ENCODE measurements around the gene CDC123. TPM values are rescaled to one million over a fixed set of nuclear protein-coding genes. Genes with fewer than 3 reads are reported as not detected.

The CDC123 gene
- total RNA-seq, 4 donors from 2014 or later = 47.8 to 80.8 (median 53.6) TPM

- Histone ChIP-seq H3K27ac (no peak overlapping the region), H3K36me3 (peaks cover 0 to 14% (median 5%) of the 10 kb centered on the region in 4 donors), H3K9me3 (no peaks in the 10 kb centered on the region), H3K4me1 (peaks cover 13 to 32% (median 21%) of the 10 kb centered on the region in 4 donors), H3K27me3 (no peaks in the 10 kb centered on the region), H3K4me3 (no peak overlapping the region)
- intact Hi-C loops (cut with DNase I; ENCODE audit: low total_unique reads) (no loop called here), in situ Hi-C loops (cut with MboI; ENCODE audit: low pct_ligation_motif_present in 1 of 4, low pct_unique_long_range_greater_than_20kb in 1 of 4, low sequenced_read_pairs in 3 of 4) (no loop called here)
- 60 to 87% methylated on average over 1 to 2 of the region's 2 CpGs for WGBS, 2 donors (ENCODE audit: low coverage in 1 of 2)
- DNase-seq = no peak
- TF ChIP-seq CTCF (IDR thresholded peaks at IDR 0.05) (no peak), POLR2AphosphoS5 (IDR thresholded peaks at IDR 0.05) (no peak)
These were observed 2.2 kb downstream of the CDC123 start for GRCh38 chr10:12198156-12198555.

- no peak overlapping the region for H3K4me3 ChIP-seq
- no peak overlapping the region for H3K27ac ChIP-seq
- intact Hi-C loops (cut with DNase I; ENCODE audit: low total_unique reads) (no loop called here), in situ Hi-C loops (cut with MboI; ENCODE audit: low pct_ligation_motif_present in 1 of 4, low pct_unique_long_range_greater_than_20kb in 1 of 4, low sequenced_read_pairs in 3 of 4) (no loop called here)
- no peak for DNase-seq
- TF ChIP-seq POLR2A (IDR thresholded peaks at IDR 0.05) = no peak
- TF ChIP-seq CTCF (IDR thresholded peaks at IDR 0.05) = no peak
- no peak for TF ChIP-seq EP300 (IDR thresholded peaks at IDR 0.05; ENCODE audit: low read depth)
- TF ChIP-seq POLR2AphosphoS5 (IDR thresholded peaks at IDR 0.05) = no peak
- H3K27me3 ChIP-seq = no peaks in the 10 kb centered on the region
- 91 to 100% methylated on average over 5 of the region's 5 CpGs for WGBS, 2 donors (ENCODE audit: low coverage in 1 of 2)
- peaks cover 5 to 16% (median 9%) of the 10 kb centered on the region in 4 donors for H3K4me1 ChIP-seq
- peaks cover 0 to 17% (median 5%) of the 10 kb centered on the region in 4 donors for H3K36me3 ChIP-seq
- no peaks in the 10 kb centered on the region for H3K9me3 ChIP-seq
These were observed 4.9 kb downstream of the CDC123 start for GRCh38 chr10:12200850-12201249.

GRCh38 chr10:12201543-12201942 lies 5.6 kb downstream of the CDC123 start:
- H3K4me3 ChIP-seq = no peak overlapping the region
- peaks cover 5 to 16% (median 9%) of the 10 kb centered on the region in 4 donors for H3K4me1 ChIP-seq
- H3K36me3 ChIP-seq = peaks cover 0 to 17% (median 5%) of the 10 kb centered on the region in 4 donors
- intact Hi-C loops (cut with DNase I; ENCODE audit: low total_unique reads) (no loop called here), in situ Hi-C loops (cut with MboI; ENCODE audit: low pct_ligation_motif_present in 1 of 4, low pct_unique_long_range_greater_than_20kb in 1 of 4, low sequenced_read_pairs in 3 of 4) (no loop called here)
- no peaks in the 10 kb centered on the region for H3K27me3 ChIP-seq
- DNase-seq = no peak
- 78 to 100% methylated on average over 1 to 3 of the region's 3 CpGs for WGBS, 2 donors (ENCODE audit: low coverage in 1 of 2)
- H3K9me3 ChIP-seq = no peaks in the 10 kb centered on the region
- no peak overlapping the region for H3K27ac ChIP-seq
- TF ChIP-seq CTCF (IDR thresholded peaks at IDR 0.05) (no peak), POLR2A (IDR thresholded peaks at IDR 0.05) (no peak), POLR2AphosphoS5 (IDR thresholded peaks at IDR 0.05) (no peak), EP300 (IDR thresholded peaks at IDR 0.05; ENCODE audit: low read depth) (no peak)

GRCh38 chr10:12202226-12202625 lies 6.2 kb downstream of the CDC123 start:
- peaks cover 4 to 10% (median 5%) of the 10 kb centered on the region in 4 donors for H3K4me1 ChIP-seq
- DNase-seq = no peak
- intact Hi-C loops (cut with DNase I; ENCODE audit: low total_unique reads) (no loop called here), in situ Hi-C loops (cut with MboI; ENCODE audit: low pct_ligation_motif_present in 1 of 4, low pct_unique_long_range_greater_than_20kb in 1 of 4, low sequenced_read_pairs in 3 of 4) (no loop called here)
- peaks cover 0 to 17% (median 5%) of the 10 kb centered on the region in 4 donors for H3K36me3 ChIP-seq
- H3K27ac ChIP-seq = no peak overlapping the region
- H3K27me3 ChIP-seq = no peaks in the 10 kb centered on the region
- 70 to 79% methylated on average over 2 to 5 of the region's 5 CpGs for WGBS, 2 donors (ENCODE audit: low coverage in 1 of 2)
- no peak overlapping the region for H3K4me3 ChIP-seq
- H3K9me3 ChIP-seq = no peaks in the 10 kb centered on the region
- TF ChIP-seq POLR2A (IDR thresholded peaks at IDR 0.05) = no peak
- TF ChIP-seq POLR2AphosphoS5 (IDR thresholded peaks at IDR 0.05) = no peak
- TF ChIP-seq CTCF (IDR thresholded peaks at IDR 0.05) = no peak
- no peak for TF ChIP-seq EP300 (IDR thresholded peaks at IDR 0.05; ENCODE audit: low read depth)
